HG02588 (cell line): ENCODE measurements around the gene KRTAP4-16.
"Not testable (repeated sequence)": the region's sequence is repeated elsewhere in the genome, so short reads cannot be mapped to it uniquely, and the experiment has no call there.

ENCODE experiments used
- ATAC-seq: cut with Tn5 transposase; IDR thresholded peaks from one replicate; pipeline ENCODE4 v1.9.1; 2021; ENCODE audit warnings: mild to moderate bottlenecking, moderate library complexity; ENCODE audit not compliant: unreplicated experiment

The KRTAP4-16 gene

DNA sequence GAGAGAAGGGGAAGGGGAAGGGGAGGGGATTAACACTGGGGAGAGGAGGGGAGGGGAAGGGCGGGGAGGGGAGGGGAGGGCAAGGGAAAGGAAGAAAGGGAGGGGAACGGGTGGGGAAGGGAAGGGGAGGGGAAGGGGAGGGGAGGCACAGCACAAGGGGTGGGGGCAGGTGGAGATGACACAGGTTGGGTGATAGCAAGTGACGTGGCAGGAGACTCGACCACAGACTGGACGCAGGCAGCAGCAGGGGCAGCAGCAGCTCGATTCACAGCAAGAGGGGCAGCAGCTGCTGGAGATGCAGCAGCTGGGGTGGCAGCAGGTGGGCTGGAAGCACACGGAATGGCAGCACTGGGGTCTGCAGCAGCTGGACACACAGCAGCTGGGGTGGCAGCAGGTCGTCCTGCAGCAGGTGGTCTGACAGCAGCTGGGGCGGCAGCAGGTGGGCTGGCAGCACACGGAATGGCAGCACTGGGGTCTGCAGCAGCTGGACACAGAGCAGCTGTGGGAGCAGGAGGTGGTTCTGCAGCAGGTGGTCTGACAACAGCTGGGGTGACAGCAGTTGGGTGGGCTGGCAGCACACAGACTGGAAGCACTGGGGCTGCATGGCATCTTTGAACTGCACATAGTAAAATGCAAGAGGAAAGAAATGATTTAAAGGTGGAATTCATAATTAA lies at the start of gene KRTAP4-16:
KRTAP4-16 (minus strand) TSS at position 624 of the 674 bp plus-strand sequence; CDS start at position 624, 0 bp downstream.
- ATAC-seq, result no peak

- ATAC-seq, result no peak
Observed at GRCh38 chr17:41151525-41151924, 49.5 kb upstream of the KRTAP4-16 start.

DNA sequence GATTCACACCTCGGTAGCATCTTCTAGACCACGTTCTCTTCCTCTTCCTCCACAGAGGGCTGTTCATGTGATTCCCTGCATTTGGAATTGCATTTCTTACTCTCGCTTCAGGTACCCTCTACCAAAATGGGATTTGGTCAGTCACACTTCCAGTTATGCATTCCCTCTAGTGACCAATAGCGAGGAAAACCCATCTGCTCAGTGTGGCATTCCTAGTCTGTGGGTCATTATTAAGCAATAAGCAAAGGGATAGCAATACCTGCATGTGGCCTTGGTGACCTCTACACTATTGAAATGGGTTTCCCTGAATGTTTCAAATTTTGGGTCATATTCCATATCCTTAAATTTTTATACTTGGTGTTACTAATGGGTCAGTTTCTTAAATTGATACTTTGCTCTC lies 48.0 kb upstream of the KRTAP4-16 start:
- ATAC-seq, result no peak

GRCh38 chr17:41149652-41149985 lies 47.6 kb upstream of the KRTAP4-16 start, which contains the start of gene KRTAP4-5:
Gene KRTAP4-5 (minus strand): TSS chr17:41149825. CDS start chr17:41149767, 58 bp downstream.
- no peak for ATAC-seq

GRCh38 chr17:41148971-41149651 lies 47.1 kb upstream of the KRTAP4-16 start:
- not testable (repeated sequence) for ATAC-seq

DNA sequence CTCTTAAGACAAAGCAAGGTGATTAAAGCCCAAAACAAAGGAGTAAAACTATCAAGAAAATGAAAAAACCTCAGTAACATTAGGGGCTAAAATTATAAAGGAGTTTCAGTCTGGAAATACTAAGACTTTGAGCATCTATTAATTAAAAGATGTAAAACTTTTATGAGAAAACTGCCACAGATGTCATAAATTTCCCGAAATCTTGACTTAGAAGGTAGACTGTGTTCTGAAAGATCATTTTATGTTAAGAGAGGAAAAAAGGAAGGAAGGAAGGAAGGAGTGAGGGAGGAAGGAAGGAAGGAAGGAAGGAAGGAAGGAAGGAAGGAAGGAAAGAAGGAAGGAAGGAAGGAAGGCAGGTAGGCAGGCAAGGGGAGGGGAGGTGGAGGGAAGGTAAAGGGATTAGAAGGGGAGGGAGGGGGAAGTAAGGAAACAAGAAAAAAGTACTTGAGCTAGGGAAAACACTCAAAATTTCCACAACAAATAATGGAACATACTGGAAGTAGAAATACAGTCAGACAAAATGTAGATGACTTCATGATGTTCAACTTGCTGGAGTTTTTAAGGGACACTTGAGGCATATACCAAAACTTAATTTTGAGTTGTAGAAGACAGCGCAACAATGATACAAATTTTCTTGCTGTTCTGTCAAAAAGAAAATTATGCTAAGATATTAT lies 45.7 kb upstream of the KRTAP4-16 start:
- no peak for ATAC-seq

- no peak for ATAC-seq
Observed at GRCh38 chr17:41145261-41145660, 43.3 kb upstream of the KRTAP4-16 start.

DNA sequence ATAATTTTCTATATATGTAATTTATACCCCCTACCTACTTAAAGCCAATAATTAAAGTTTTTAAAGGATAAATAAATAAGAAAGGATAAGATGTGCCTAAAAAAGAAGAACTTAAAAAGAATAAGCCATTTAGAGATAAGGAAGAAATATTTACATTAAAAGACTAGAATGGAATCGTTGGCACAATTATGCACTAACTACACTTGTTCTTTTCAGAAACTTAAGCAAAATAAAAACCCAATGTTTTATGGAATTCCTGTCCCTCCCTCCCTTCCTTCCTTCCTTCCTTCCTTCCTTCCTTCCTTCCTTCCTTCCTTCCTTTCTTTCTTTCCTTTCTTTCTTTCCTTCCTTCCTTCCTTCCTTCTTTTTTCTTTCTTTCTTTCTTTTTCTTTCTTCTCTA lies 42.8 kb upstream of the KRTAP4-16 start:
- ATAC-seq, result no peak

DNA sequence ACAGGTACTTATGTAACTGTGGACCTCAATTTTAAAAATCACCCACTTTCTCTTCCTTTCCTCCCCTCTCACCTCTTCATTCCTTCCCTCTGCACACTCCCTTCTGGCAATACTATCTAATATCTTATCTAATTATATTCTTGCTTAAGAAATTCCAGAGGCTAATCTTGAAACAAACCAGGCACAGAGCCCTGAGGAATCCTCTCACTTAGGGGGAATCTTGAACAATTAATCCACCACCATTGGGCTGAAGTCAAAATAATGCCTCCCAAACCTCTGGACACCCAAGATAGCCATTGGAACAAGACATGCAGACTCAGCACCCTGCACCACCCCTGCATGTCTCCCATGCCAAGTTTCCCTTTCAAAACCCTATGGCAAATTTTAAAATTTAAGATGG lies 39.4 kb upstream of the KRTAP4-16 start:
- ATAC-seq, result no peak

DNA sequence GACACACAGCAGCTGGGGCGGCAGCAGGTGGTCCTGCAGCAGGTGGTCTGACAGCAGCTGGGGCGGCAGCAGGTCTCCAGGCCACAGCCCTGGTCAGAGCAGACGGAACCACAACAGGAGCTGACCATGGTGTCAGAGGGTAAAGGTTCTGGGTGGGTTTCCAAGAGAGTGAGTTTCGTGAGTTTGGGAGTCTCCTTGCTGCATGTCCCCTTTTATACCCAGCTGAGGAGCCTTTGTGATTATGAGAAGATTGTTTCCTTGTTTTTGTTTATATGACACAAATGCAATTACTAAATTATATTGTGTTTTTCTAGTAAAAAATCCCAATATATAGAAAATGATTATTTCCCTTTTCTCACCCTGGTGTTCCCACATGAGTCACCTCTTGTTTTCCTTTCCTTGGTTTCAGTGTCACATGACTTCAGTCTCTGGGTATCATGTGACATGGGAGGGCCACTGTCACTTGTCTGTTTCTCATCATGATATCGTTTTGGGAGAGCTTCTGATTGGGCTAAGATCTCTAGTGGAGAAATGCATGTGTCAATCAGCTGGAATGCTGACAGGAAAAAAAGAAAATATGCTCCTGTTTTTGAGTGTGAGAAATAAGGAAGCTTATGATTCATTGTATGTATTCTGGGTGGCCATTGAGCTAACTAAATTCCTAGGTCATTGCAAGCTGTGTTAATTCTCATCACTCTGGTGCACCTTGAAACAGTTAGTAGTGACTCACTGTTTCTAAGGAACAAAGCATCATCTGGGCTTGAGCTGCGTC lies 38.5 kb upstream of the KRTAP4-16 start, which contains the start of gene KRTAP4-6:
KRTAP4-6 (minus strand) TSS at position 185 of the 772 bp plus-strand sequence; CDS start at position 128, 57 bp downstream.
- ATAC-seq, result no peak

DNA sequence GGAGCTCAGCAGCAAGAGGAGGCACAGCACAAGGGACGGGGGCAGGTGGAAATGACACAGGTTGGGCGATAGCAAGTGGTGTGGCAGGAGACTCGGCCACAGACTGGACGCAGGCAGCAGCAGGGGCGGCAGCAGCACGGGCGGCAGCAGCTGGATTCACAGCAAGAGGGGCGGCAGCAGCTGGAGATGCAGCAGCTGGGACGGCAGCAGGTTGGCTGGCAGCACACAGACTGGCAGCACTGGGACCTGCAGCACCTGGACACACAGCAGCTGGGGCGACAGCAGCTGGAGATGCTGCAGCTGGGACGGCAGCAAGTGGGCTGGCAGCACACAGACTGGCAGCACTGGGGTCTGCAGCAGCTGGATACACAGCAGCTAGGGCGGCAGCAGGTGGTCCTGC lies 37.9 kb upstream of the KRTAP4-16 start:
- ATAC-seq, result not testable (repeated sequence)

GRCh38 chr17:41133880-41134735 lies 32.1 kb upstream of the KRTAP4-16 start:
- no peak for ATAC-seq

GRCh38 chr17:41131979-41132378 lies 30.0 kb upstream of the KRTAP4-16 start:
- no peak for ATAC-seq

GRCh38 chr17:41127371-41127770 lies 25.4 kb upstream of the KRTAP4-16 start:
- ATAC-seq, result no peak

DNA sequence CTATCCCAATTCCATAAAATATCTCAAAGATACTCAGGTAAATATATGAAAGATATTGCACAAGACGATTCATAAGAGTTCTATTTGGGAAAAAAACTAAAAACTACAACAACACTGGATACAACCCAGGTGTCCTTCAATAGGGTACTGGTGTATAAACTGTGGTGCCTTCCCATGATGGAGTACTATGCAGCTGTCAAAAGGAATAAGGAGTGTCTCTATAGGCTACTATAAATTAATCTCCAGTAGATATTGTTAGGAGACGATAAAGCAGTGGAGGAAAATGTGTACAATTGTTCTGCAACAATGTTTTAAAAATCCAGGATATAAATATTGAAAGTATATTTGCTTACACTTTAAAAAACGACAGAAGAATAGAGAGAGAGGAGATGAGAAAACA lies 24.4 kb upstream of the KRTAP4-16 start:
- ATAC-seq, result no peak

DNA sequence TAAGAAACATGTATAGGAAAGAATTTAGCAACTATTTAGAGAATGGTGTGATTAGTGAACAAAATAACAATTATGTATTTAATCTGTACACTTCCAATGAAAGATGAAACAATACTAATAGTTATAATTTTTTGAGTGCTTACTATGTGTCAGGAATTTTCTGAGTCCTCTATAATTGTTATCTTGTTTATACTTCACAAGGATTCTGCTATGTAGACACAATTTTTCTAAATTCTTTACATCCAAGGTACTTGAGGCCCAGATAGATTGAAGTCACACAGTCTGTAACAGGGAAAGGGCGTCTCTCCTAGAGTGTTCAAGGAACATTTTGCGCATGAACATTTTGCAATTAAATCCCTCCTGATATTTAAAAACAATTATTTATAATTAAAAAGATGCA lies 23.1 kb upstream of the KRTAP4-16 start:
- ATAC-seq, result no peak

DNA sequence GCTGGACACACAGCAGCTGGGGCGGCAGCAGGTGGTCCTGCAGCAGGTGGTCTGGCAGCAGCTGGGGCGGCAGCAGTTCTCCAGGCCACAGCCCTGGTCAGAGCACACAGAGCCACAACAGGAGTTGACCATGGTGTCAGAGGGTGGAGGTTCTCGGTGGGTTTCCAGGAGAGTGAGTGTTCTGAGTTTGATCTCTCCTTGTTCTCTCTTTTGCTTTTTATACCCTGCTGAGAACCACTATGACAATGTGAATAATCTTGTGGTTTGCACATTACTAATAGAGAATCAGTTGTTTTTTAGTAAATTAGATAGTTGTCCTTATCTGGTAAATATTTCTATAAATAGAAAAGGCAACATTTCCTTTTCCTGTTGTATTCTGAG lies 22.0 kb upstream of the KRTAP4-16 start, which contains the start of gene KRTAP4-12:
KRTAP4-12 (minus strand) TSS at position 192 of the 381 bp plus-strand sequence; CDS start at position 132, 60 bp downstream.
- ATAC-seq, result not testable (repeated sequence)

GRCh38 chr17:41123292-41123990 lies 21.4 kb upstream of the KRTAP4-16 start:
- ATAC-seq, result not testable (repeated sequence)

DNA sequence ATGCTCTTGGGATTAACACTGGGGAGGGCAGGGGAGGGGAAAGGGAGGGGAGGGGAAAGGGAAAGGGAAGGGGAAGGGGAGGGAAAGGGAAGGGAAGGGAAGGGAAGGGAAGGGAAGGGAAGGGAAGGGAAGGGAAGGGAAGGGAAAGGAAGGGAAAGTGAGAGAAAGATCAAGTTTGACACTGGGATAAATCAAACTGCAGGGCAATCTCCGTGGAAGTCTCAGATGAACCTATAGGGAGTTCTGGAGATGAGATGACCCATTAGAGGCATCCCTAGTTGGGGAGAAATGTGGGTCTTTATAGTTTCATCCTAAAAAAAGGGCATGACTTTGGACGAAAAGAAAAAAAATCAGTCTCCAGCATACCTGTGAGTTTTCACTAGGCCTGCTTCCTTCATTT lies 19.7 kb upstream of the KRTAP4-16 start:
- ATAC-seq, result no peak
